GM21717 (cell line): Measurements from ENCODE around the gene TRAPPC2.
"Not testable (repeated sequence)": the region's sequence is repeated elsewhere in the genome, so short reads cannot be mapped to it uniquely, and the experiment has no call there.

ENCODE experiments used
- ATAC-seq: cut with Tn5 transposase; IDR thresholded peaks from one replicate; pipeline ENCODE4 v1.9.1; 2021; ENCODE audit warnings: mild to moderate bottlenecking, moderate library complexity; ENCODE audit not compliant: unreplicated experiment

Gene TRAPPC2

GRCh38 chrX:13699183-13699826, 35.1 kb downstream of the TRAPPC2 start:
- ATAC-seq: peak; percentile 72

GRCh38 chrX:13698432-13698831, 36.0 kb downstream of the TRAPPC2 start:
- ATAC-seq: no peak

- no peak for ATAC-seq
These were observed 36.4 kb downstream of the TRAPPC2 start for GRCh38 chrX:13697976-13698375.

GRCh38 chrX:13697455-13697854, 37.0 kb downstream of the TRAPPC2 start:
- peak; percentile 57 for ATAC-seq

- no peak for ATAC-seq
These were observed 38.8 kb downstream of the TRAPPC2 start for GRCh38 chrX:13695601-13696115.

GRCh38 chrX:13694983-13695382, 39.4 kb downstream of the TRAPPC2 start:
- ATAC-seq: no peak

GRCh38 chrX:13694359-13694758, 40.1 kb downstream of the TRAPPC2 start:
- no peak for ATAC-seq

GRCh38 chrX:13693341-13693961, 41.0 kb downstream of the TRAPPC2 start:
- ATAC-seq: no peak

GRCh38 chrX:13692771-13693231, 41.6 kb downstream of the TRAPPC2 start:
- ATAC-seq: no peak

- no peak for ATAC-seq
These were observed 42.5 kb downstream of the TRAPPC2 start for GRCh38 chrX:13691841-13692371.

GRCh38 chrX:13690836-13691235, 43.6 kb downstream of the TRAPPC2 start:
- ATAC-seq: no peak

GRCh38 chrX:13689741-13690211, 44.6 kb downstream of the TRAPPC2 start:
- no peak for ATAC-seq

GRCh38 chrX:13688958-13689740, 45.3 kb downstream of the TRAPPC2 start, which contains the start of gene RAB9A:
RAB9A (plus strand) TSS chrX:13689128; CDS start chrX:13708747, 19,619 bp downstream.
- ATAC-seq: peak; percentile 79

GRCh38 chrX:13688384-13688957, 45.9 kb downstream of the TRAPPC2 start:
- ATAC-seq: no peak

- ATAC-seq: no peak
These were observed 47.2 kb downstream of the TRAPPC2 start for GRCh38 chrX:13687203-13687602.

GRCh38 chrX:13685126-13685763, 49.2 kb downstream of the TRAPPC2 start:
- no peak for ATAC-seq

GRCh38 chrX:13684361-13684760, 50.1 kb downstream of the TRAPPC2 start:
- ATAC-seq: no peak

GRCh38 chrX:13681595-13681994, 52.8 kb downstream of the TRAPPC2 start:
- ATAC-seq: no peak

GRCh38 chrX:13679700-13680099, 54.7 kb downstream of the TRAPPC2 start:
- not testable (repeated sequence) for ATAC-seq

- no peak for ATAC-seq
These were observed 57.5 kb downstream of the TRAPPC2 start for GRCh38 chrX:13676885-13677284.
